K562 (cell line): ENCODE results near the gene CNTFR. TPM values are rescaled to one million over a fixed set of nuclear protein-coding genes. Genes with fewer than 3 reads are reported as not detected.

ENCODE experiments used
- ATAC-seq: fragments of 200-7000 bp; cut with Tn5 transposase; 3 replicates; pipeline ENCODE4 v1.9.1; 2020; ENCODE audit warnings: moderate library complexity
- BruUV-seq: library from RNA; stranded (reverse); fragments of 400-500 nt; replicated peaks from 2 replicates; lab custom pipeline; 2021; lab: Mats Ljungman, UMichigan
- CTCF ChIA-PET: fragments of 300-600 bp; formaldehyde crosslinking; extraction: SDS; loops from one replicate; lab custom pipeline; 2021; ENCODE audit warnings: low intra/inter-chr PET ratio; lab: Yijun Ruan, JAX
- POLR2A ChIA-PET: fragments of 300-600, 350-650 bp; sonication (Branson Sonifier 250); formaldehyde crosslinking; extraction: SDS; loops from one replicate; lab custom pipeline; 2021; ENCODE audit warnings: antibody characterized with exemption, inconsistent platforms; lab: Yijun Ruan, JAX
- DNase-seq, 4 experiments: peaks; one replicate each; pipeline versions ENCODE4 v3.0.0 to v3.0.0-alpha.2; 2011 to 2018; ENCODE audit warnings: low spot score in 3 of 4, mixed read lengths in 3 of 4; ENCODE audit errors: extremely low read depth in 1 of 4
- FAIRE-seq: peaks from 2 replicates; lab custom pipeline; 2011; peaks lifted over from hg19 to GRCh38; lab: Jason Lieb, UNC
- H2AFZ ChIP-seq: 2 replicates; pipeline ENCODE4 v1.6.0; 2011; ENCODE audit warnings: low read depth, low read length, control low read depth, inconsistent platforms
- H3K27ac ChIP-seq: fragments of 200-600 bp; 3 replicates; pipeline ENCODE4 v1.8.0; 2011; ENCODE audit warnings: low read depth, mild to moderate bottlenecking, control low read depth, inconsistent platforms, low read length, moderate library complexity, mixed read lengths; ENCODE audit errors: extremely low read depth
- H3K27me3 ChIP-seq, 2 experiments: fragments of 300-600 bp in 1 of 2; 2 replicates in 1 of 2; 3 replicates in 1 of 2; pipeline versions ENCODE4 v1.6.0 to v1.8.0; 2011; ENCODE audit warnings: inconsistent platforms in 2 of 2, low read length in 2 of 2, mild to moderate bottlenecking in 1 of 2, mixed read lengths in 1 of 2, moderate library complexity in 1 of 2; ENCODE audit not compliant: control insufficient read depth in 2 of 2, insufficient read depth in 2 of 2
- H3K36me3 ChIP-seq: fragments of 300-600 bp; 3 replicates; pipeline ENCODE4 v1.8.0; 2011; ENCODE audit warnings: mild to moderate bottlenecking, low read length, inconsistent platforms; ENCODE audit not compliant: control insufficient read depth, insufficient read depth
- H3K4me1 ChIP-seq, 2 experiments: fragments of 200-600 bp in 1 of 2; replicated peaks in 1 of 2; 2 replicates in 1 of 2; 3 replicates in 1 of 2; pipeline versions ENCODE4 v1.5.1 to v1.8.0; 2011; ENCODE audit warnings: inconsistent platforms in 2 of 2, low read length in 2 of 2, mild to moderate bottlenecking in 1 of 2, mixed read lengths in 1 of 2, moderate library complexity in 1 of 2; ENCODE audit not compliant: control insufficient read depth in 2 of 2, insufficient read depth in 2 of 2
- H3K4me2 ChIP-seq: 2 replicates; pipeline ENCODE4 v1.6.1; 2011; ENCODE audit warnings: low read length, control low read depth, inconsistent platforms, mixed read lengths; ENCODE audit not compliant: insufficient read depth
- H3K4me3 ChIP-seq: fragments of 200-600 bp; sonication (generic), shearing (Covaris generic); 2 replicates; pipeline ENCODE4 v1.5.1; 2016; ENCODE audit warnings: control low read depth, inconsistent platforms
- H3K79me2 ChIP-seq: fragments of 200-600 bp; 3 replicates; pipeline ENCODE4 v1.8.0; 2011; ENCODE audit warnings: low read length, inconsistent platforms; ENCODE audit not compliant: control insufficient read depth, insufficient read depth
- H3K9ac ChIP-seq, 2 experiments: 2 replicates each; pipeline versions ENCODE4 v1.6.0 to v1.6.1; 2011; ENCODE audit warnings: low read depth in 2 of 2, low read length in 2 of 2, control low read depth in 1 of 2, inconsistent platforms in 1 of 2, mild to moderate bottlenecking in 1 of 2, mixed read lengths in 1 of 2; ENCODE audit not compliant: insufficient read depth in 1 of 2
- H3K9me1 ChIP-seq: one replicate; pipeline ENCODE4 v1.6.0; 2011; ENCODE audit warnings: inconsistent platforms, mild to moderate bottlenecking, low read length, moderate library complexity; ENCODE audit not compliant: control insufficient read depth, insufficient read depth
- H3K9me3 ChIP-seq: replicated peaks from 2 replicates; pipeline ENCODE4 v1.5.1; 2011; ENCODE audit warnings: low read depth, low read length, inconsistent platforms; ENCODE audit not compliant: control insufficient read depth, insufficient read depth
- H4K20me1 ChIP-seq: replicated peaks from 2 replicates; pipeline ENCODE4 v1.6.1; 2011; ENCODE audit warnings: low read length, inconsistent platforms, mixed read lengths; ENCODE audit not compliant: control insufficient read depth, insufficient read depth
- DACH1 ChIP-seq: fragments of 450-650 bp; IDR thresholded peaks from 2 replicates; pipeline ENCODE4 v1.6.1; 2018; ENCODE audit not compliant: partially characterized antibody
- PPARD ChIP-seq: fragments of 250-450 bp; sonication (Bioruptor Pico); IDR thresholded peaks from 2 replicates; pipeline ENCODE4 v1.8.0; 2022; ENCODE audit warnings: inconsistent platforms, mild to moderate bottlenecking, moderate library complexity
- WGBS: fragments of 100-300 bp; shearing (Covaris generic); methylation state at CpG from one replicate; pipeline ENCODE4 v1.1.6; 2016; ENCODE audit warnings: low coverage, mixed read lengths; ENCODE audit not compliant: insufficient coverage; ENCODE audit errors: missing lambda C conversion rate; 5-methylcytosine and 5-hydroxymethylcytosine counted together
- in situ Hi-C: fragments of 300-500 bp; cut with MboI; formaldehyde crosslinking; loops from 4 replicates; pipeline ENCODE4 v1.15.0; 2018; ENCODE audit warnings: inconsistent platforms, mixed read lengths
- intact Hi-C: fragments of 100-400 bp; cut with micrococcal nuclease; formaldehyde crosslinking; loops from 2 replicates; pipeline ENCODE4 v1.14.2; 2022
- polyA plus RNA-seq, 8 experiments: library from polyadenylated mRNA; depleted of rRNA in 4 of 8; stranded (reverse) in 5 of 8; unstranded in 3 of 8; fragments of >200 nt; fragmentation: Nextera tagmentation in 2 of 8; fragmentation: Illumina TruSeq in 1 of 8; extraction: Ambion mirVana in 2 of 8; extraction: Trizol in 1 of 8; gene quantifications; 2 replicates each; pipeline versions ENCODE4 v1.2.1 to v1.2.3, GENCODE V29; 2011 to 2014; ENCODE audit warnings: inconsistent platforms in 1 of 8, missing spikeins in 1 of 8
- total RNA-seq, 7 experiments: library from RNA; depleted of rRNA in 6 of 7; stranded (reverse); fragments of >200 nt in 6 of 7; fragmentation: Illumina TruSeq in 2 of 7; extraction: Trizol in 2 of 7; gene quantifications; 2 replicates each; pipeline versions ENCODE4 v1.2.1 to v1.2.3, GENCODE V29; 2011 to 2021; ENCODE audit warnings: low replicate concordance in 1 of 7
- TF ChIP-seq, protein P1 (sequence below): fragments of 250-450 bp; sonication (Bioruptor Pico); IDR thresholded peaks from 2 replicates; pipeline ENCODE4 v1.9.0; 2021; ENCODE audit warnings: mild to moderate bottlenecking
- TF ChIP-seq, protein P2 (sequence below): fragments of 200-800 bp; sonication (Bioruptor generic); IDR thresholded peaks from 2 replicates; pipeline ENCODE4 v1.6.1; 2017; ENCODE audit warnings: missing genetic modification characterization, missing compliant biosample characterization
- TF ChIP-seq, protein P3 (sequence below): fragments of 200-400 bp; formaldehyde crosslinking; IDR thresholded peaks from 2 replicates; pipeline ENCODE4 v1.6.1; 2017; ENCODE audit warnings: mild to moderate bottlenecking, low read depth, low read length, moderate library complexity

CNTFR gene
- total and polyA plus RNA-seq, 9 of the 15 experiments (the other 6 are each of a cell fraction or from before 2014, with no cell fraction given) = not detected

DNA sequence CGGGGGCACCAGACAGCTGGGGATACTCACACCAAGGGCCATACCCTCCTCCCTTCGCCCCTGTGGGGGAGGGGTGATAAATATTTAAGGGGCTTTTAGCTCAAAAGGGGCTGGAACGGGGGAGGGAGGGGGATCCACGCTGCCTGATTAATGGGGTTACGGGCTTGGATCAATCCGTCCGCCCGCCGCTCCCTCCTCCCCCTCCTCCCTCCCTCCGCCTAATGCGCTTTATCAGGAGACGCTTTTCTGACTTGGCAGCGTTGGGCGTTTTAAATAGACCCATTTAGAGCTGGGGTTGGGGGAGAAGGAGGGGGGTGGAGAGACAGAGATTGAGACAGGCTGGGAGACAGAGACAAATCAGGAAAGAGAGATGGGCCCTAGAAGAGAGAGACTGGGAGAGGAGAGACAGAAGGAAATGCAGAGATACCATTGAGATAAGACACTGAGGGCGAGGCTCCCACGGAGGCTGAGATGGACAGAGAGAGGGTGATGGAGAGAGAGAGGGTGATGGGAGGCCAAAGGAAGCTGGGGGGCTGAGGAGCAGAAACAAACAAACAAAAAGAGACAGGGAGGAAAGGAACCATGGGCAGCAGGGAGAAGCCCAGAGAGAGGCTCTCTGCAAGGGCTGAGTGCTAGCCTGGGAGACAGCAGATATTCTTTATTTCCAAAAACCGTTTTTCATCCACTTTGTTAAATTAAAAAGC is 10.3 kb downstream of the CNTFR start:
- CTCF ChIA-PET = no interaction called here
- no peaks in the 10 kb centered on the region for H3K36me3 ChIP-seq
- no peaks in the 10 kb centered on the region for H3K9me3 ChIP-seq
- POLR2A ChIA-PET = interaction anchor here (0.7 to 1.1 kb wide), 2 partner anchors 20 to 36 kb away, joined by 3 to 4 read pairs; no protein-coding TSS in a partner anchor
- no peak for DNase-seq
- H3K9me1 ChIP-seq = no peaks in the 10 kb centered on the region
- 0% methylated on average over 5 of the region's 17 CpGs for WGBS
- H3K4me3 ChIP-seq = no peak overlapping the region
- peaks cover 6 to 54% of the 10 kb centered on the region in 2 experiments; a peak in 4 of 5 replicates for H3K27me3 ChIP-seq
- H3K4me1 ChIP-seq = peaks cover 0 to 7% of the 10 kb centered on the region in 2 experiments; a peak in 2 of 5 replicates
- no peak for TF ChIP-seq PPARD
- TF ChIP-seq, protein P1, sequence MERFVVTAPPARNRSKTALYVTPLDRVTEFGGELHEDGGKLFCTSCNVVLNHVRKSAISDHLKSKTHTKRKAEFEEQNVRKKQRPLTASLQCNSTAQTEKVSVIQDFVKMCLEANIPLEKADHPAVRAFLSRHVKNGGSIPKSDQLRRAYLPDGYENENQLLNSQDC (CRISPR knock-in tag) = no peak
- TF ChIP-seq, protein P2, sequence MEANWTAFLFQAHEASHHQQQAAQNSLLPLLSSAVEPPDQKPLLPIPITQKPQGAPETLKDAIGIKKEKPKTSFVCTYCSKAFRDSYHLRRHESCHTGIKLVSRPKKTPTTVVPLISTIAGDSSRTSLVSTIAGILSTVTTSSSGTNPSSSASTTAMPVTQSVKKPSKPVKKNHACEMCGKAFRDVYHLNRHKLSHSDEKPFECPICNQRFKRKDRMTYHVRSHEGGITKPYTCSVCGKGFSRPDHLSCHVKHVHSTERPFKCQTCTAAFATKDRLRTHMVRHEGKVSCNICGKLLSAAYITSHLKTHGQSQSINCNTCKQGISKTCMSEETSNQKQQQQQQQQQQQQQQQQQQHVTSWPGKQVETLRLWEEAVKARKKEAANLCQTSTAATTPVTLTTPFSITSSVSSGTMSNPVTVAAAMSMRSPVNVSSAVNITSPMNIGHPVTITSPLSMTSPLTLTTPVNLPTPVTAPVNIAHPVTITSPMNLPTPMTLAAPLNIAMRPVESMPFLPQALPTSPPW = peak; percentile 21; the same call in 1 of the 2 replicates
- TF ChIP-seq DACH1 = no peak
- TF ChIP-seq, protein P3, sequence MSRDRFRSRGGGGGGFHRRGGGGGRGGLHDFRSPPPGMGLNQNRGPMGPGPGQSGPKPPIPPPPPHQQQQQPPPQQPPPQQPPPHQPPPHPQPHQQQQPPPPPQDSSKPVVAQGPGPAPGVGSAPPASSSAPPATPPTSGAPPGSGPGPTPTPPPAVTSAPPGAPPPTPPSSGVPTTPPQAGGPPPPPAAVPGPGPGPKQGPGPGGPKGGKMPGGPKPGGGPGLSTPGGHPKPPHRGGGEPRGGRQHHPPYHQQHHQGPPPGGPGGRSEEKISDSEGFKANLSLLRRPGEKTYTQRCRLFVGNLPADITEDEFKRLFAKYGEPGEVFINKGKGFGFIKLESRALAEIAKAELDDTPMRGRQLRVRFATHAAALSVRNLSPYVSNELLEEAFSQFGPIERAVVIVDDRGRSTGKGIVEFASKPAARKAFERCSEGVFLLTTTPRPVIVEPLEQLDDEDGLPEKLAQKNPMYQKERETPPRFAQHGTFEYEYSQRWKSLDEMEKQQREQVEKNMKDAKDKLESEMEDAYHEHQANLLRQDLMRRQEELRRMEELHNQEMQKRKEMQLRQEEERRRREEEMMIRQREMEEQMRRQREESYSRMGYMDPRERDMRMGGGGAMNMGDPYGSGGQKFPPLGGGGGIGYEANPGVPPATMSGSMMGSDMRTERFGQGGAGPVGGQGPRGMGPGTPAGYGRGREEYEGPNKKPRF = no peak
- TF ChIP-seq, all 486 proteins: peak for 1
- ATAC-seq (no peak), FAIRE-seq (no peak)
- no peaks in the 10 kb centered on the region for H3K79me2 ChIP-seq
- BruUV-seq = no TSS peak
- intact Hi-C loops (no loop called here), in situ Hi-C loops (no loop called here)
- H3K27ac ChIP-seq = no peak overlapping the region
- no peak overlapping the region for H2AFZ ChIP-seq
- no peak overlapping the region for H3K4me2 ChIP-seq
- no peak overlapping the region for H3K9ac ChIP-seq
- no peaks in the 10 kb centered on the region; the same call in none of the 2 replicates for H4K20me1 ChIP-seq
